Measurements from ENCODE around the gene GNA12. TPM values are rescaled to one million over a fixed set of nuclear protein-coding genes. Genes with fewer than 3 reads are reported as not detected.

The GNA12 gene
- polyA plus RNA-seq, 1 of the 3 experiments (the other 2 are of a cell fraction) = 64.8 TPM

DNA sequence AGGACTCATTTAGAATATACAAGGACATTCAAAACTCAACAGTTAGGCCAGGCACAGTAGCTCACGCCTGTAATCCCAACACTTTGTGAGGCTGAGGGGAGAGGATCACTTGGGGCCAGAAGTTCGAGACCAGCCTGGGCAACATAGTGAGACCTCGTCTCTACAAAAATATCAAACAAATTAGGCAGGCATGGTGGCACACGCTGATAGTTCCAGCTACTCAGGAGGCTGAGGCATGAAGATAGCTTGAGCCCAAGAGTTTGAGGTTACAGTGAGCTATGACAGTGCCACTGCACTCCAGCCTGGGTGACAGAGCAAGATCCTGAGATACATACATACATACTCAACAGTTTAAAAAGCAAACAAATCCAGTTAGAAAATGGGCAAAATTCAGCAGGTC is 44.9 kb downstream of the GNA12 start (continued):
- TF ChIP-seq FOSL2 (IDR thresholded peaks at IDR 0.05; ENCODE audit: borderline replicate concordance, low read depth) (no peak), FOXM1 (IDR thresholded peaks at IDR 0.05; ENCODE audit: low read depth) (no peak)
- TF ChIP-seq, protein P1, sequence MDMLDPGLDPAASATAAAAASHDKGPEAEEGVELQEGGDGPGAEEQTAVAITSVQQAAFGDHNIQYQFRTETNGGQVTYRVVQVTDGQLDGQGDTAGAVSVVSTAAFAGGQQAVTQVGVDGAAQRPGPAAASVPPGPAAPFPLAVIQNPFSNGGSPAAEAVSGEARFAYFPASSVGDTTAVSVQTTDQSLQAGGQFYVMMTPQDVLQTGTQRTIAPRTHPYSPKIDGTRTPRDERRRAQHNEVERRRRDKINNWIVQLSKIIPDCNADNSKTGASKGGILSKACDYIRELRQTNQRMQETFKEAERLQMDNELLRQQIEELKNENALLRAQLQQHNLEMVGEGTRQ (IDR thresholded peaks at IDR 0.05; ENCODE audit: borderline replicate concordance, low read depth, low read length) = no peak
- TF ChIP-seq, protein P2, sequence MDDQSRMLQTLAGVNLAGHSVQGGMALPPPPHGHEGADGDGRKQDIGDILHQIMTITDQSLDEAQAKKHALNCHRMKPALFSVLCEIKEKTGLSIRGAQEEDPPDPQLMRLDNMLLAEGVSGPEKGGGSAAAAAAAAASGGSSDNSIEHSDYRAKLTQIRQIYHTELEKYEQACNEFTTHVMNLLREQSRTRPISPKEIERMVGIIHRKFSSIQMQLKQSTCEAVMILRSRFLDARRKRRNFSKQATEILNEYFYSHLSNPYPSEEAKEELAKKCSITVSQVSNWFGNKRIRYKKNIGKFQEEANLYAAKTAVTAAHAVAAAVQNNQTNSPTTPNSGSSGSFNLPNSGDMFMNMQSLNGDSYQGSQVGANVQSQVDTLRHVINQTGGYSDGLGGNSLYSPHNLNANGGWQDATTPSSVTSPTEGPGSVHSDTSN (IDR thresholded peaks at IDR 0.05) = no peak
- TF ChIP-seq, protein P3, sequence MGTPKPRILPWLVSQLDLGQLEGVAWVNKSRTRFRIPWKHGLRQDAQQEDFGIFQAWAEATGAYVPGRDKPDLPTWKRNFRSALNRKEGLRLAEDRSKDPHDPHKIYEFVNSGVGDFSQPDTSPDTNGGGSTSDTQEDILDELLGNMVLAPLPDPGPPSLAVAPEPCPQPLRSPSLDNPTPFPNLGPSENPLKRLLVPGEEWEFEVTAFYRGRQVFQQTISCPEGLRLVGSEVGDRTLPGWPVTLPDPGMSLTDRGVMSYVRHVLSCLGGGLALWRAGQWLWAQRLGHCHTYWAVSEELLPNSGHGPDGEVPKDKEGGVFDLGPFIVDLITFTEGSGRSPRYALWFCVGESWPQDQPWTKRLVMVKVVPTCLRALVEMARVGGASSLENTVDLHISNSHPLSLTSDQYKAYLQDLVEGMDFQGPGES (IDR thresholded peaks at IDR 0.05; ENCODE audit: low read depth, low read length) = no peak

DNA sequence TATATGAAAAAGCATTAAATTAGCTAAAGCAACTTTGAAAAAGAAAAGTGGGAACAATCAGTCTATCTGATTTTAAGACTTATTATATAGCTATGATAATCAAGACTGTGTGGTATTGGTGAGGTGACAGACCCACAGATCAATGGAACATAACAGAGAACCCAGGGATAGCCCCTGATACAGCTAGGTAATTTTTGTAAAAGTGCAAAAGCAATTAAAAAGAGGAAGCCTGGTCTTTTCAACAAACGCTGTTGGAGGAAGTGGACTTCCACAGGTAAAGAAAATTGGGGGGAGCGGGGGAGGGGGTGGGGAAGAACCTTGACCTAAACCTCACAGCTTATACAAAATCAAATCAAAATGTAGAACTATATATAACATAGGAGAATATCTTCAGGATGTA is 45.4 kb downstream of the GNA12 start:
- no peaks in the 10 kb centered on the region for H3K27me3 ChIP-seq (ENCODE audit: insufficient read depth)
- no peak overlapping the region for H3K4me3 ChIP-seq (ENCODE audit: low read depth in 2 of 2, low read length in 1 of 2)
- H4K20me1 ChIP-seq (ENCODE audit: insufficient read depth) = peaks cover 28% of the 10 kb centered on the region
- no peak overlapping the region for H3K4me2 ChIP-seq
- WGBS (ENCODE audit: low lambda C conversion rate) = 94% methylated on average over 2 of the region's 2 CpGs
- POLR2A ChIA-PET = no interaction called here
- no peak overlapping the region for H3K27ac ChIP-seq (ENCODE audit: low read depth in 2 of 2, low read length in 1 of 2)
- H3K79me2 ChIP-seq (ENCODE audit: insufficient read depth) = peaks cover 81% of the 10 kb centered on the region
- TF ChIP-seq GABPA (IDR thresholded peaks at IDR 0.05; ENCODE audit: low read depth) (no peak), MXI1 (IDR thresholded peaks at IDR 0.05; ENCODE audit: low read depth, low read length) (no peak), NFIC (IDR thresholded peaks at IDR 0.05; ENCODE audit: borderline replicate concordance) (no peak), TAF1 (IDR thresholded peaks at IDR 0.05; ENCODE audit: borderline replicate concordance, low read depth, low read length) (no peak), JUND (IDR thresholded peaks at IDR 0.05) (no peak), EZH2phosphoT487 (IDR thresholded peaks at IDR 0.05; ENCODE audit: borderline replicate concordance, low read depth) (no peak), NRF1 (IDR thresholded peaks at IDR 0.05; ENCODE audit: low read depth, low read length) (no peak), GATA2 (CRISPR knock-in tag; IDR thresholded peaks at IDR 0.05) (no peak), CHD2 (IDR thresholded peaks at IDR 0.05; ENCODE audit: low read length, partially characterized antibody) (no peak), POLR2AphosphoS5 (IDR thresholded peaks at IDR 0.05; ENCODE audit: low read depth, low read length) (no peak), EP300 (IDR thresholded peaks at IDR 0.05; ENCODE audit: borderline replicate concordance in 1 of 2, low read depth in 1 of 2, low read length in 1 of 2) (no peak)
- TF ChIP-seq, protein P1 (IDR thresholded peaks at IDR 0.05; ENCODE audit: borderline replicate concordance, low read depth, low read length) = no peak
- TF ChIP-seq, protein P4, sequence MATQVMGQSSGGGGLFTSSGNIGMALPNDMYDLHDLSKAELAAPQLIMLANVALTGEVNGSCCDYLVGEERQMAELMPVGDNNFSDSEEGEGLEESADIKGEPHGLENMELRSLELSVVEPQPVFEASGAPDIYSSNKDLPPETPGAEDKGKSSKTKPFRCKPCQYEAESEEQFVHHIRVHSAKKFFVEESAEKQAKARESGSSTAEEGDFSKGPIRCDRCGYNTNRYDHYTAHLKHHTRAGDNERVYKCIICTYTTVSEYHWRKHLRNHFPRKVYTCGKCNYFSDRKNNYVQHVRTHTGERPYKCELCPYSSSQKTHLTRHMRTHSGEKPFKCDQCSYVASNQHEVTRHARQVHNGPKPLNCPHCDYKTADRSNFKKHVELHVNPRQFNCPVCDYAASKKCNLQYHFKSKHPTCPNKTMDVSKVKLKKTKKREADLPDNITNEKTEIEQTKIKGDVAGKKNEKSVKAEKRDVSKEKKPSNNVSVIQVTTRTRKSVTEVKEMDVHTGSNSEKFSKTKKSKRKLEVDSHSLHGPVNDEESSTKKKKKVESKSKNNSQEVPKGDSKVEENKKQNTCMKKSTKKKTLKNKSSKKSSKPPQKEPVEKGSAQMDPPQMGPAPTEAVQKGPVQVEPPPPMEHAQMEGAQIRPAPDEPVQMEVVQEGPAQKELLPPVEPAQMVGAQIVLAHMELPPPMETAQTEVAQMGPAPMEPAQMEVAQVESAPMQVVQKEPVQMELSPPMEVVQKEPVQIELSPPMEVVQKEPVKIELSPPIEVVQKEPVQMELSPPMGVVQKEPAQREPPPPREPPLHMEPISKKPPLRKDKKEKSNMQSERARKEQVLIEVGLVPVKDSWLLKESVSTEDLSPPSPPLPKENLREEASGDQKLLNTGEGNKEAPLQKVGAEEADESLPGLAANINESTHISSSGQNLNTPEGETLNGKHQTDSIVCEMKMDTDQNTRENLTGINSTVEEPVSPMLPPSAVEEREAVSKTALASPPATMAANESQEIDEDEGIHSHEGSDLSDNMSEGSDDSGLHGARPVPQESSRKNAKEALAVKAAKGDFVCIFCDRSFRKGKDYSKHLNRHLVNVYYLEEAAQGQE (IDR thresholded peaks at IDR 0.05; ENCODE audit: low read depth, low read length) = no peak
- TF ChIP-seq, protein P5, sequence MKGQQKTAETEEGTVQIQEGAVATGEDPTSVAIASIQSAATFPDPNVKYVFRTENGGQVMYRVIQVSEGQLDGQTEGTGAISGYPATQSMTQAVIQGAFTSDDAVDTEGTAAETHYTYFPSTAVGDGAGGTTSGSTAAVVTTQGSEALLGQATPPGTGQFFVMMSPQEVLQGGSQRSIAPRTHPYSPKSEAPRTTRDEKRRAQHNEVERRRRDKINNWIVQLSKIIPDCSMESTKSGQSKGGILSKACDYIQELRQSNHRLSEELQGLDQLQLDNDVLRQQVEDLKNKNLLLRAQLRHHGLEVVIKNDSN (IDR thresholded peaks at IDR 0.05; ENCODE audit: borderline replicate concordance, low read depth) = no peak
- peaks cover 13 to 22% of the 10 kb centered on the region in 2 experiments for H3K4me1 ChIP-seq (ENCODE audit: control insufficient read depth in 1 of 2, insufficient read depth in 2 of 2, low read depth in 1 of 2, low read length in 1 of 2)
- no peak overlapping the region for H2AFZ ChIP-seq (ENCODE audit: low read depth)
- CTCF ChIA-PET = interaction anchor here (1.0 to 4.2 kb wide), 5 partner anchors 8 to 127 kb away, joined by 3 to 17 read pairs (median 4); no protein-coding TSS in a partner anchor
- H3K36me3 ChIP-seq (replicated peaks in 1 of 2; ENCODE audit: control insufficient read depth in 1 of 2, insufficient read depth in 2 of 2, low read length in 1 of 2) = peaks cover 5 to 11% of the 10 kb centered on the region in 2 experiments
- peaks cover 14% of the 10 kb centered on the region for H3F3A ChIP-seq (replicated peaks; ENCODE audit: insufficient read depth)
- DNase-seq = no peak
- H3K9me2 ChIP-seq = no peaks in the 10 kb centered on the region
- H3K9ac ChIP-seq = no peak overlapping the region
- no peaks in the 10 kb centered on the region for H3K9me3 ChIP-seq
